Brain pericyte (primary cell): ENCODE data around the gene TMEM221.

ENCODE experiments used
- DNase-seq: peaks from one replicate; pipeline ENCODE4 v3.0.0-alpha.2; 2012; ENCODE audit warnings: low read depth, low spot score

TMEM221 gene

GRCh38 chr19:17445526-17446165, 2.8 kb downstream of the TMEM221 start:
- no peak for DNase-seq

- no peak for DNase-seq
Measured at GRCh38 chr19:17441241-17442021, 7.0 kb downstream of the TMEM221 start.

GRCh38 chr19:17436874-17437267, 11.6 kb downstream of the TMEM221 start:
- DNase-seq = no peak

GRCh38 chr19:17436094-17436873, 12.2 kb downstream of the TMEM221 start:
- DNase-seq = no peak

GRCh38 chr19:17435218-17435617, 13.2 kb downstream of the TMEM221 start:
- no peak for DNase-seq

- DNase-seq = no peak
Measured at GRCh38 chr19:17431417-17431816, 17.1 kb downstream of the TMEM221 start.

- DNase-seq = no peak
Measured at GRCh38 chr19:17429641-17430113, 18.8 kb downstream of the TMEM221 start.

- DNase-seq = no peak
Measured at GRCh38 chr19:17424743-17425365, 23.6 kb downstream of the TMEM221 start.

GRCh38 chr19:17423429-17424208, 24.8 kb downstream of the TMEM221 start:
- DNase-seq = no peak

- no peak for DNase-seq
Measured at GRCh38 chr19:17421942-17422341, 26.5 kb downstream of the TMEM221 start.

GRCh38 chr19:17420475-17420924, 28.0 kb downstream of the TMEM221 start:
- DNase-seq = no peak

- peak; percentile 99 for DNase-seq
Measured at GRCh38 chr19:17419621-17420474, 28.6 kb downstream of the TMEM221 start, which contains the start of gene MVB12A. Gene MVB12A (plus strand): TSS chr19:17420047. CDS start chr19:17420136, 89 bp downstream.

- no peak for DNase-seq
Measured at GRCh38 chr19:17419154-17419620, 29.3 kb downstream of the TMEM221 start.

GRCh38 chr19:17418710-17419109, 29.8 kb downstream of the TMEM221 start:
- DNase-seq = no peak

GRCh38 chr19:17415121-17415520, 33.3 kb downstream of the TMEM221 start:
- DNase-seq = no peak

- DNase-seq = no peak
Measured at GRCh38 chr19:17414097-17414496, 34.4 kb downstream of the TMEM221 start.

GRCh38 chr19:17411801-17412200, 36.7 kb downstream of the TMEM221 start:
- no peak for DNase-seq

- no peak for DNase-seq
Measured at GRCh38 chr19:17409990-17410389, 38.5 kb downstream of the TMEM221 start.

GRCh38 chr19:17406887-17407196, 41.6 kb downstream of the TMEM221 start:
- no peak for DNase-seq
